H1 (cell line): ENCODE data around the gene JPT2. TPM values are rescaled to one million over a fixed set of nuclear protein-coding genes. Genes with fewer than 3 reads are reported as not detected.

Source experiments
- BCL11A ChIP-seq, 2 experiments: IDR thresholded peaks; one replicate each; pipeline ENCODE4 v1.6.1; 2011; ENCODE audit warnings: low read depth in 2 of 2, low read length in 2 of 2, mild to moderate bottlenecking in 2 of 2
- CHD2 ChIP-seq: IDR thresholded peaks from 2 replicates; pipeline ENCODE4 v1.6.1; 2012; ENCODE audit warnings: low read length, improper control_type of control experiment
- JUN ChIP-seq: IDR thresholded peaks from 2 replicates; pipeline ENCODE4 v1.6.1; 2011; ENCODE audit warnings: low read depth, mild to moderate bottlenecking, improper control_type of control experiment, low read length
- RBBP5 ChIP-seq: IDR thresholded peaks from 2 replicates; pipeline ENCODE4 v1.7.1; 2012; ENCODE audit warnings: low read depth, mild to moderate bottlenecking, inconsistent platforms, low read length, moderate library complexity, borderline replicate concordance
- RXRA ChIP-seq: IDR thresholded peaks from 2 replicates; pipeline ENCODE4 v1.6.1; 2011; ENCODE audit warnings: low read depth, mild to moderate bottlenecking, low read length, moderate library complexity; ENCODE audit not compliant: insufficient read depth
- SP2 ChIP-seq: IDR thresholded peaks from 2 replicates; pipeline ENCODE4 v1.6.1; 2012; ENCODE audit warnings: mild to moderate bottlenecking, low read length, inconsistent platforms
- SP4 ChIP-seq: IDR thresholded peaks from 2 replicates; pipeline ENCODE4 v1.6.1; 2012; ENCODE audit warnings: low read length, inconsistent platforms
- TAF7 ChIP-seq: optimal IDR thresholded peaks from 2 replicates; pipeline ENCODE3; 2011; ENCODE audit warnings: low read depth, mild to moderate bottlenecking, inconsistent platforms, low read length, moderate library complexity, borderline replicate concordance
- TBP ChIP-seq: IDR thresholded peaks from 2 replicates; pipeline ENCODE4 v1.6.1; 2011; ENCODE audit warnings: low read depth, low read length, improper control_type of control experiment
- polyA plus RNA-seq, 7 experiments: library from polyadenylated mRNA; depleted of rRNA in 3 of 7; stranded (reverse) in 5 of 7; unstranded in 2 of 7; fragments of >200 nt in 5 of 7; fragments of 200-250 nt in 2 of 7; gene quantifications; 1 replicate in 5 of 7; 2 replicates in 1 of 7; 4 replicates in 1 of 7; pipeline versions ENCODE4 v1.2.1 to v1.2.3, GENCODE V29; 2011 to 2013; ENCODE audit warnings: missing spikeins in 2 of 7, mixed read lengths in 2 of 7
- total RNA-seq: library from RNA; stranded (reverse); fragmentation: NEBNext Ultra II Directional; extraction: Animal tissue kit (Norgen Biotek cat#: 25700); gene quantifications from 2 replicates; pipeline ENCODE4 v1.2.1, GENCODE V29; 2021

The JPT2 gene
- total and polyA plus RNA-seq, 2 of the 8 experiments (the other 6 are each of a cell fraction or from before 2014, with no cell fraction given) = 67.6 to 197 TPM

DNA sequence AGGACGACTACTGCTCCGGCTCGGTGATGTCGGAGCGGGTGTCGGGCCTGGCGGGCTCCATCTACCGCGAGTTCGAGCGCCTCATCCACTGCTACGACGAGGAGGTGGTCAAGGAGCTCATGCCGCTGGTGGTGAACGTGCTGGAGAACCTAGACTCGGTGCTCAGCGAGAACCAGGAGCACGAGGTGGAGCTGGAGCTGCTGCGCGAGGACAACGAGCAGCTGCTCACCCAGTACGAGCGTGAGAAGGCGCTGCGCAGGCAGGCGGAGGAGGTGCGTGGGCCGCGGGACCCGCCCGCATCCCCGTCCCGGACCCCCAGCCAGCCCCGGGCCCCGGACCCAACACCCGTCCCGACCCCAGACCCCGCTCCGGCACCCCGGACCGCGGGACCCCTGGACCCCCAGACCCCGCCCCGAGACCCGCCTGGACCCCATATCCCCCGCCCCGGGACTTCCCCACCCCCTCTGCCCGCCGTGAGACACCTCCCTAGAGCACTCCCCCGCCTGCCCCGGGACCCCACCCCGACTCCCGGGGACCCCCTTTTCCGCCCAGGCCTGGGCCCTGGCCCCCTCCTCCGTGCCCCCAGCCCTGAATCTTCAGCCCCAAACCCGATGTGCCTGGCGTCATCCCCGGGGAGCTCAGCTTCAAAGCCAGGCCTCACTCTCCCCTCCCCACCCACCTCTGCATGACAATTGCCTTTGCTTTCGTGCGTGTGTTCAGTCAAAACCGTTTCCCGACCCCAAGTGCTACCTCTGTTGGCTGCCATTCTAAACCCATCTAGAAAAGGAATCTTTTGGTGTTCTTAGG lies 28.5 kb downstream of the JPT2 start (continued):
- no peak for TF ChIP-seq RXRA
- no peak for TF ChIP-seq TAF7
- TF ChIP-seq SP2 = no peak
- TF ChIP-seq JUN = no peak
- TF ChIP-seq CHD2 = no peak
- no peak for TF ChIP-seq TBP
- TF ChIP-seq BCL11A (IDR thresholded peaks at IDR 0.05; ENCODE audit: low read depth in 2 of 2, low read length in 2 of 2) = no peak
- no peak for TF ChIP-seq SP4
- TF ChIP-seq RBBP5 = no peak
